GM12878 (cell line): ENCODE data around the gene MAGI3. TPM values are rescaled to one million over a fixed set of nuclear protein-coding genes. Genes with fewer than 3 reads are reported as not detected.

Experiments used
- DPF2 ChIP-seq: fragments of 450-650 bp; IDR thresholded peaks from 2 replicates; pipeline ENCODE4 v1.6.1; 2017; ENCODE audit warnings: mild to moderate bottlenecking
- ESRRA ChIP-seq: IDR thresholded peaks from 2 replicates; pipeline ENCODE4 v1.6.1; 2012; ENCODE audit warnings: mild to moderate bottlenecking, low read length, improper control_type of control experiment
- EZH2 ChIP-seq: IDR thresholded peaks from 2 replicates; pipeline ENCODE4 v1.6.1; 2012; ENCODE audit warnings: low read depth, mild to moderate bottlenecking, control low read depth, inconsistent platforms, low read length, borderline replicate concordance; ENCODE audit not compliant: control insufficient read depth
- IKZF1 ChIP-seq: fragments of 450-650 bp; conservative IDR thresholded peaks from 2 replicates; pipeline ENCODE4 v1.6.1; 2017; ENCODE audit warnings: antibody characterized with exemption, mild to moderate bottlenecking
- MTA3 ChIP-seq: IDR thresholded peaks from 2 replicates; pipeline ENCODE4 v1.6.1; 2012; ENCODE audit warnings: low read length, inconsistent platforms, borderline replicate concordance
- NR2C2 ChIP-seq: IDR thresholded peaks from 2 replicates; pipeline ENCODE4 v1.6.1; 2011; ENCODE audit warnings: borderline replicate concordance, low read depth; ENCODE audit not compliant: control insufficient read depth, insufficient read length
- YBX1 ChIP-seq: fragments of 450-650 bp; IDR thresholded peaks from 2 replicates; pipeline ENCODE4 v1.6.1; 2016; ENCODE audit warnings: antibody characterized with exemption
- YY1 ChIP-seq: IDR thresholded peaks from 2 replicates; pipeline ENCODE4 v1.6.1; 2011; ENCODE audit warnings: low read depth, mild to moderate bottlenecking, low read length
- ZNF217 ChIP-seq: fragments of 450-650 bp; IDR thresholded peaks from 2 replicates; pipeline ENCODE4 v1.6.1; 2017; ENCODE audit warnings: antibody characterized with exemption, mild to moderate bottlenecking
- polyA plus RNA-seq, 11 experiments: library from polyadenylated mRNA; depleted of rRNA in 4 of 11; unstranded in 6 of 11; stranded (reverse) in 5 of 11; fragments of >200 nt; fragmentation: Nextera tagmentation in 4 of 11; fragmentation: Illumina TruSeq in 1 of 11; extraction: Ambion mirVana in 4 of 11; extraction: Trizol in 1 of 11; gene quantifications; 1 replicate in 1 of 11; 2 replicates in 10 of 11; pipeline versions ENCODE4 v1.2.1 to v1.2.3, GENCODE V29; 2011 to 2016; ENCODE audit warnings: inconsistent platforms in 2 of 11, missing spikeins in 2 of 11, low read depth in 1 of 11
- total RNA-seq, 4 experiments: library from RNA; depleted of rRNA in 3 of 4; stranded (reverse); fragments of >200 nt in 3 of 4; fragmentation: Illumina TruSeq in 1 of 4; extraction: Trizol in 1 of 4; gene quantifications; 2 replicates each; pipeline versions ENCODE4 v1.2.1 to v1.2.3, GENCODE V29; 2013 to 2021
- TF ChIP-seq, protein P1 (sequence below): fragments of 450-650 bp; IDR thresholded peaks from 2 replicates; pipeline ENCODE4 v1.6.1; 2017; ENCODE audit warnings: mild to moderate bottlenecking
- TF ChIP-seq, protein P2 (sequence below): fragments of 450-650 bp; IDR thresholded peaks from 2 replicates; pipeline ENCODE4 v1.6.1; 2018; ENCODE audit warnings: mild to moderate bottlenecking, low read depth, moderate library complexity; ENCODE audit not compliant: partially characterized antibody
- TF ChIP-seq, protein P3 (sequence below): IDR thresholded peaks from 2 replicates; pipeline ENCODE4 v1.6.1; 2011; ENCODE audit warnings: low read depth, low read length, improper control_type of control experiment, borderline replicate concordance
- TF ChIP-seq, protein P4 (sequence below), 3 experiments: IDR thresholded peaks in 2 of 3; conservative IDR thresholded peaks in 1 of 3; 2 replicates each; pipeline ENCODE4 v1.5.1; 2011; ENCODE audit warnings: low read depth in 3 of 3, low read length in 3 of 3, mild to moderate bottlenecking in 3 of 3, control low read depth in 2 of 3, moderate library complexity in 2 of 3, inconsistent platforms in 1 of 3, mixed read lengths in 1 of 3; ENCODE audit not compliant: control insufficient read depth in 2 of 3, insufficient read depth in 1 of 3; ENCODE audit errors: extremely low read depth in 1 of 3
- TF ChIP-seq, protein P5 (sequence below): fragments of 450-650 bp; IDR thresholded peaks from 2 replicates; pipeline ENCODE4 v1.6.1; 2017; ENCODE audit warnings: mild to moderate bottlenecking, moderate library complexity
- TF ChIP-seq, protein P6 (sequence below): fragments of 450-650 bp; IDR thresholded peaks from 2 replicates; pipeline ENCODE4 v1.6.1; 2016; ENCODE audit warnings: mild to moderate bottlenecking

The MAGI3 gene
- total and polyA plus RNA-seq, 10 of the 15 experiments (the other 5 are each of a cell fraction or from before 2014, with no cell fraction given) = 0.17 to 0.65 (median 0.32) TPM

DNA sequence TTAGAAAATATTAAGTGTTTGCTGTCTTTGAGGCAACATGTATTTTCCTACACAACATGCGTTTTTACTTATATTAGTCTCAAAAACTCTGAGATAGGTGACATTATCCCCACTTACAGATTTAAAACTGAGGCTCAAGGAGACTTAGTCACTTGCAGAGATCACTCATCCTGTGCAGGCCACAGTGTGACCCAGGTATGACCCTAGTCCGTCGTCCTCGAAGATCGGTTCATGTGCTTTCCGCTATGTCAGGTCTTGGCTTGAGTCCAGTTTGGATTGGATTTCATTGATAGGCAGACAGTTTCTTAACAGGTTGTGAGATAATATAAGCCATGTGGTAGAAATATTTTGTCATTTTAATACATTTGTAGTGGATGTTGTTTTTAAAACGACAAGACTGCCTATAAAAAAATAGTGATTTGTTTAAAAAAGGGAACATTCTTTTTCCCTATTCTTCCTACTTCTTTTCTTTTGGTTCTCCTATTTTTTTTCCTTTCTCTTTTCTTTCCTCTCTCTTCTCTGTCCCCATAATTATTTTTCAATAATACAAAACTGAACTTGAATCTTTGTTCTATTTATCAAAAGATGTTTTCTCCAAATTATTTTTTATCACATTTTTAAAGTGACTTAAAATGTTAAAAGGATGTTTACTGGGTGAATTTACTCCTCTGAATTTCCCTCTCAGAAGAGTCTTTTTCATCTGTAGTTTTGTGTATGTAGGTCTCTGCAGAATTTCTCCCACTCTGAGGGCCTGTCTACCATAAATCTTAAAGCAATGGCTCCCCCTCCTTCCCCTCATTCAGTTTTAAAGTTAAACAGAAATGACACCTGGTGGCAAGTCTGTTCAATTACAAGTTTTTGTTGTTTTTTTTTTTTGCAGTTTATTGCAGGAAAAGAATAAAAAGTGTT, 287.2 kb downstream of the MAGI3 start (continued):
- TF ChIP-seq EZH2 = no peak
- TF ChIP-seq, protein P1, sequence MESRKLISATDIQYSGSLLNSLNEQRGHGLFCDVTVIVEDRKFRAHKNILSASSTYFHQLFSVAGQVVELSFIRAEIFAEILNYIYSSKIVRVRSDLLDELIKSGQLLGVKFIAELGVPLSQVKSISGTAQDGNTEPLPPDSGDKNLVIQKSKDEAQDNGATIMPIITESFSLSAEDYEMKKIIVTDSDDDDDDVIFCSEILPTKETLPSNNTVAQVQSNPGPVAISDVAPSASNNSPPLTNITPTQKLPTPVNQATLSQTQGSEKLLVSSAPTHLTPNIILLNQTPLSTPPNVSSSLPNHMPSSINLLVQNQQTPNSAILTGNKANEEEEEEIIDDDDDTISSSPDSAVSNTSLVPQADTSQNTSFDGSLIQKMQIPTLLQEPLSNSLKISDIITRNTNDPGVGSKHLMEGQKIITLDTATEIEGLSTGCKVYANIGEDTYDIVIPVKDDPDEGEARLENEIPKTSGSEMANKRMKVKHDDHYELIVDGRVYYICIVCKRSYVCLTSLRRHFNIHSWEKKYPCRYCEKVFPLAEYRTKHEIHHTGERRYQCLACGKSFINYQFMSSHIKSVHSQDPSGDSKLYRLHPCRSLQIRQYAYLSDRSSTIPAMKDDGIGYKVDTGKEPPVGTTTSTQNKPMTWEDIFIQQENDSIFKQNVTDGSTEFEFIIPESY = no peak
- TF ChIP-seq ZNF217 = no peak
- TF ChIP-seq ESRRA = no peak
- TF ChIP-seq MTA3 = no peak
- TF ChIP-seq, protein P2, sequence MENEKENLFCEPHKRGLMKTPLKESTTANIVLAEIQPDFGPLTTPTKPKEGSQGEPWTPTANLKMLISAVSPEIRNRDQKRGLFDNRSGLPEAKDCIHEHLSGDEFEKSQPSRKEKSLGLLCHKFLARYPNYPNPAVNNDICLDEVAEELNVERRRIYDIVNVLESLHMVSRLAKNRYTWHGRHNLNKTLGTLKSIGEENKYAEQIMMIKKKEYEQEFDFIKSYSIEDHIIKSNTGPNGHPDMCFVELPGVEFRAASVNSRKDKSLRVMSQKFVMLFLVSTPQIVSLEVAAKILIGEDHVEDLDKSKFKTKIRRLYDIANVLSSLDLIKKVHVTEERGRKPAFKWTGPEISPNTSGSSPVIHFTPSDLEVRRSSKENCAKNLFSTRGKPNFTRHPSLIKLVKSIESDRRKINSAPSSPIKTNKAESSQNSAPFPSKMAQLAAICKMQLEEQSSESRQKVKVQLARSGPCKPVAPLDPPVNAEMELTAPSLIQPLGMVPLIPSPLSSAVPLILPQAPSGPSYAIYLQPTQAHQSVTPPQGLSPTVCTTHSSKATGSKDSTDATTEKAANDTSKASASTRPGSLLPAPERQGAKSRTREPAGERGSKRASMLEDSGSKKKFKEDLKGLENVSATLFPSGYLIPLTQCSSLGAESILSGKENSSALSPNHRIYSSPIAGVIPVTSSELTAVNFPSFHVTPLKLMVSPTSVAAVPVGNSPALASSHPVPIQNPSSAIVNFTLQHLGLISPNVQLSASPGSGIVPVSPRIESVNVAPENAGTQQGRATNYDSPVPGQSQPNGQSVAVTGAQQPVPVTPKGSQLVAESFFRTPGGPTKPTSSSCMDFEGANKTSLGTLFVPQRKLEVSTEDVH = no peak
- no peak for TF ChIP-seq YBX1
- TF ChIP-seq IKZF1 = no peak
- TF ChIP-seq, protein P3, sequence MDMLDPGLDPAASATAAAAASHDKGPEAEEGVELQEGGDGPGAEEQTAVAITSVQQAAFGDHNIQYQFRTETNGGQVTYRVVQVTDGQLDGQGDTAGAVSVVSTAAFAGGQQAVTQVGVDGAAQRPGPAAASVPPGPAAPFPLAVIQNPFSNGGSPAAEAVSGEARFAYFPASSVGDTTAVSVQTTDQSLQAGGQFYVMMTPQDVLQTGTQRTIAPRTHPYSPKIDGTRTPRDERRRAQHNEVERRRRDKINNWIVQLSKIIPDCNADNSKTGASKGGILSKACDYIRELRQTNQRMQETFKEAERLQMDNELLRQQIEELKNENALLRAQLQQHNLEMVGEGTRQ = no peak
- TF ChIP-seq, protein P4, sequence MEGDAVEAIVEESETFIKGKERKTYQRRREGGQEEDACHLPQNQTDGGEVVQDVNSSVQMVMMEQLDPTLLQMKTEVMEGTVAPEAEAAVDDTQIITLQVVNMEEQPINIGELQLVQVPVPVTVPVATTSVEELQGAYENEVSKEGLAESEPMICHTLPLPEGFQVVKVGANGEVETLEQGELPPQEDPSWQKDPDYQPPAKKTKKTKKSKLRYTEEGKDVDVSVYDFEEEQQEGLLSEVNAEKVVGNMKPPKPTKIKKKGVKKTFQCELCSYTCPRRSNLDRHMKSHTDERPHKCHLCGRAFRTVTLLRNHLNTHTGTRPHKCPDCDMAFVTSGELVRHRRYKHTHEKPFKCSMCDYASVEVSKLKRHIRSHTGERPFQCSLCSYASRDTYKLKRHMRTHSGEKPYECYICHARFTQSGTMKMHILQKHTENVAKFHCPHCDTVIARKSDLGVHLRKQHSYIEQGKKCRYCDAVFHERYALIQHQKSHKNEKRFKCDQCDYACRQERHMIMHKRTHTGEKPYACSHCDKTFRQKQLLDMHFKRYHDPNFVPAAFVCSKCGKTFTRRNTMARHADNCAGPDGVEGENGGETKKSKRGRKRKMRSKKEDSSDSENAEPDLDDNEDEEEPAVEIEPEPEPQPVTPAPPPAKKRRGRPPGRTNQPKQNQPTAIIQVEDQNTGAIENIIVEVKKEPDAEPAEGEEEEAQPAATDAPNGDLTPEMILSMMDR (IDR thresholded peaks at IDR 0.05 in 2 of 3, conservative IDR thresholded peaks at IDR 0.05 in 1 of 3; ENCODE audit: control insufficient read depth in 2 of 3, extremely low read depth in 1 of 3, insufficient read depth in 1 of 3, low read depth in 3 of 3, low read length in 3 of 3) = peak; percentile 36 to 52 (median 42); a peak in 5 of 6 replicates
- no peak for TF ChIP-seq DPF2
- no peak for TF ChIP-seq NR2C2
- TF ChIP-seq, protein P5, sequence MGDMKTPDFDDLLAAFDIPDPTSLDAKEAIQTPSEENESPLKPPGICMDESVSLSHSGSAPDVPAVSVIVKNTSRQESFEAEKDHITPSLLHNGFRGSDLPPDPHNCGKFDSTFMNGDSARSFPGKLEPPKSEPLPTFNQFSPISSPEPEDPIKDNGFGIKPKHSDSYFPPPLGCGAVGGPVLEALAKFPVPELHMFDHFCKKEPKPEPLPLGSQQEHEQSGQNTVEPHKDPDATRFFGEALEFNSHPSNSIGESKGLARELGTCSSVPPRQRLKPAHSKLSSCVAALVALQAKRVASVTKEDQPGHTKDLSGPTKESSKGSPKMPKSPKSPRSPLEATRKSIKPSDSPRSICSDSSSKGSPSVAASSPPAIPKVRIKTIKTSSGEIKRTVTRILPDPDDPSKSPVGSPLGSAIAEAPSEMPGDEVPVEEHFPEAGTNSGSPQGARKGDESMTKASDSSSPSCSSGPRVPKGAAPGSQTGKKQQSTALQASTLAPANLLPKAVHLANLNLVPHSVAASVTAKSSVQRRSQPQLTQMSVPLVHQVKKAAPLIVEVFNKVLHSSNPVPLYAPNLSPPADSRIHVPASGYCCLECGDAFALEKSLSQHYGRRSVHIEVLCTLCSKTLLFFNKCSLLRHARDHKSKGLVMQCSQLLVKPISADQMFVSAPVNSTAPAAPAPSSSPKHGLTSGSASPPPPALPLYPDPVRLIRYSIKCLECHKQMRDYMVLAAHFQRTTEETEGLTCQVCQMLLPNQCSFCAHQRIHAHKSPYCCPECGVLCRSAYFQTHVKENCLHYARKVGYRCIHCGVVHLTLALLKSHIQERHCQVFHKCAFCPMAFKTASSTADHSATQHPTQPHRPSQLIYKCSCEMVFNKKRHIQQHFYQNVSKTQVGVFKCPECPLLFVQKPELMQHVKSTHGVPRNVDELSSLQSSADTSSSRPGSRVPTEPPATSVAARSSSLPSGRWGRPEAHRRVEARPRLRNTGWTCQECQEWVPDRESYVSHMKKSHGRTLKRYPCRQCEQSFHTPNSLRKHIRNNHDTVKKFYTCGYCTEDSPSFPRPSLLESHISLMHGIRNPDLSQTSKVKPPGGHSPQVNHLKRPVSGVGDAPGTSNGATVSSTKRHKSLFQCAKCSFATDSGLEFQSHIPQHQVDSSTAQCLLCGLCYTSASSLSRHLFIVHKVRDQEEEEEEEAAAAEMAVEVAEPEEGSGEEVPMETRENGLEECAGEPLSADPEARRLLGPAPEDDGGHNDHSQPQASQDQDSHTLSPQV = no peak
- TF ChIP-seq YY1 = peak; percentile 49; the same call in 1 of the 2 replicates
- TF ChIP-seq, protein P6, sequence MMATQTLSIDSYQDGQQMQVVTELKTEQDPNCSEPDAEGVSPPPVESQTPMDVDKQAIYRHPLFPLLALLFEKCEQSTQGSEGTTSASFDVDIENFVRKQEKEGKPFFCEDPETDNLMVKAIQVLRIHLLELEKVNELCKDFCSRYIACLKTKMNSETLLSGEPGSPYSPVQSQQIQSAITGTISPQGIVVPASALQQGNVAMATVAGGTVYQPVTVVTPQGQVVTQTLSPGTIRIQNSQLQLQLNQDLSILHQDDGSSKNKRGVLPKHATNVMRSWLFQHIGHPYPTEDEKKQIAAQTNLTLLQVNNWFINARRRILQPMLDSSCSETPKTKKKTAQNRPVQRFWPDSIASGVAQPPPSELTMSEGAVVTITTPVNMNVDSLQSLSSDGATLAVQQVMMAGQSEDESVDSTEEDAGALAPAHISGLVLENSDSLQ = peak; percentile 53; the same call in 1 of the 2 replicates
